Measurements from ENCODE around the gene WDFY4. TPM values are rescaled to one million over a fixed set of nuclear protein-coding genes. Genes with fewer than 3 reads are reported as not detected.

The WDFY4 gene, protein sequence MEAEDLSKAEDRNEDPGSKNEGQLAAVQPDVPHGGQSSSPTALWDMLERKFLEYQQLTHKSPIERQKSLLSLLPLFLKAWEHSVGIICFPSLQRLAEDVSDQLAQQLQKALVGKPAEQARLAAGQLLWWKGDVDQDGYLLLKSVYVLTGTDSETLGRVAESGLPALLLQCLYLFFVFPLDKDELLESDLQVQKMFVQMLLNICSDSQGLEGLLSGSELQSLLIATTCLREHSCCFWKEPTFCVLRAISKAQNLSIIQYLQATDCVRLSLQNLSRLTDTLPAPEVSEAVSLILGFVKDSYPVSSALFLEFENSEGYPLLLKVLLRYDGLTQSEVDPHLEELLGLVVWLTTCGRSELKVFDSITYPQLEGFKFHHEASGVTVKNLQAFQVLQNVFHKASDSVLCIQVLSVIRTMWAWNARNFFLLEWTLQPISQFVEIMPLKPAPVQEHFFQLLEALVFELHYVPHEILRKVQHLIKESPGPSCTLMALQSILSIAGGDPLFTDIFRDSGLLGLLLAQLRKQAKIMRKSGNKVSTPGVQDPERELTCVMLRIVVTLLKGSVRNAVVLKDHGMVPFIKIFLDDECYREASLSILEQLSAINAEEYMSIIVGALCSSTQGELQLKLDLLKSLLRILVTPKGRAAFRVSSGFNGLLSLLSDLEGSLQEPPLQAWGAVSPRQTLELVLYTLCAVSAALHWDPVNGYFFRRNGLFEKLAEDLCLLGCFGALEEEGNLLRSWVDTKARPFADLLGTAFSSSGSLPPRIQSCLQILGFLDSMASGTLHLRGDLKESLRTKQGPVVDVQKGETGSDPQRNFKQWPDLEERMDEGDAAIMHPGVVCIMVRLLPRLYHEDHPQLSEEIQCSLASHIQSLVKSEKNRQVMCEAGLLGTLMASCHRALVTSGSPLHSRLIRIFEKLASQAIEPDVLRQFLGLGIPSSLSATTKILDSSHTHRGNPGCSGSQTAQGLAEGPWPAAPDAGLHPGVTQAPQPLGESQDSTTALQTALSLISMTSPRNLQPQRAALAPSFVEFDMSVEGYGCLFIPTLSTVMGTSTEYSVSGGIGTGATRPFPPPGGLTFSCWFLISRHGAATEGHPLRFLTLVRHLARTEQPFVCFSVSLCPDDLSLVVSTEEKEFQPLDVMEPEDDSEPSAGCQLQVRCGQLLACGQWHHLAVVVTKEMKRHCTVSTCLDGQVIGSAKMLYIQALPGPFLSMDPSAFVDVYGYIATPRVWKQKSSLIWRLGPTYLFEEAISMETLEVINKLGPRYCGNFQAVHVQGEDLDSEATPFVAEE (N-terminal part only)
- under 0.01 TPM in 1 of 2 replicates, not detected in the other for total RNA-seq (ENCODE audit: low replicate concordance)

GRCh38 chr10:48684792-48685623 lies at the start of gene WDFY4:
Gene WDFY4 (plus strand): TSS chr10:48684873. CDS start chr10:48709733, 24,860 bp downstream.
- no peak within 1 kb of the TSS for H3K4me3 ChIP-seq (ENCODE audit: low read depth, low read length)
- DNase-seq (ENCODE audit: low read depth), result no peak
- TF ChIP-seq, protein P1, sequence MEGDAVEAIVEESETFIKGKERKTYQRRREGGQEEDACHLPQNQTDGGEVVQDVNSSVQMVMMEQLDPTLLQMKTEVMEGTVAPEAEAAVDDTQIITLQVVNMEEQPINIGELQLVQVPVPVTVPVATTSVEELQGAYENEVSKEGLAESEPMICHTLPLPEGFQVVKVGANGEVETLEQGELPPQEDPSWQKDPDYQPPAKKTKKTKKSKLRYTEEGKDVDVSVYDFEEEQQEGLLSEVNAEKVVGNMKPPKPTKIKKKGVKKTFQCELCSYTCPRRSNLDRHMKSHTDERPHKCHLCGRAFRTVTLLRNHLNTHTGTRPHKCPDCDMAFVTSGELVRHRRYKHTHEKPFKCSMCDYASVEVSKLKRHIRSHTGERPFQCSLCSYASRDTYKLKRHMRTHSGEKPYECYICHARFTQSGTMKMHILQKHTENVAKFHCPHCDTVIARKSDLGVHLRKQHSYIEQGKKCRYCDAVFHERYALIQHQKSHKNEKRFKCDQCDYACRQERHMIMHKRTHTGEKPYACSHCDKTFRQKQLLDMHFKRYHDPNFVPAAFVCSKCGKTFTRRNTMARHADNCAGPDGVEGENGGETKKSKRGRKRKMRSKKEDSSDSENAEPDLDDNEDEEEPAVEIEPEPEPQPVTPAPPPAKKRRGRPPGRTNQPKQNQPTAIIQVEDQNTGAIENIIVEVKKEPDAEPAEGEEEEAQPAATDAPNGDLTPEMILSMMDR (IDR thresholded peaks at IDR 0.05; ENCODE audit: insufficient read depth, low read length), result no peak

- TF ChIP-seq, protein P1 (IDR thresholded peaks at IDR 0.05; ENCODE audit: insufficient read depth, low read length), result no peak
- H3K4me3 ChIP-seq (ENCODE audit: low read depth, low read length), result no peak overlapping the region
- no peak for DNase-seq (ENCODE audit: low read depth)
These were observed 49.6 kb upstream of the WDFY4 start for GRCh38 chr10:48634984-48635557.

DNA sequence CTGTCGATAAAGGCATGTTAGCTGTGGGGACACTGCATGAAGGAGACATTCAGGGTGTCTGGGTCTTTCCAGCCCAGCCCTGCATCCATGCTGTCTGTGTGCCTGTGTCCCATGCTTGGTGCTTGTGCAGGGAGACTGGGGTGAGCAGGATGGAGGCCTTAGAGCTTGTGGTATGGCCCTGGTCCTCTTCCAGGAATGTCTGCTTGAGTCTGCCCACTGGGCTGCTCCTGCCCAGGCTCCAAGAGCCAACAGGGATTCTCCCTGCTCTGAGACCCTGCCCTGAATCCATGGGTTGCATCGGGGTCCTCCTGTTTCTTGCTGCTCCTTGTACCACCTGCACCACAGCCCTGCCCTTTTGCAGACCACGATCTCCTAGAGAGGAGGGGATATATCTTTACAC lies 48.4 kb upstream of the WDFY4 start:
- TF ChIP-seq, protein P1 (IDR thresholded peaks at IDR 0.05; ENCODE audit: insufficient read depth, low read length), result no peak
- DNase-seq (ENCODE audit: low read depth), result no peak
- no peak overlapping the region for H3K4me3 ChIP-seq (ENCODE audit: low read depth, low read length)

DNA sequence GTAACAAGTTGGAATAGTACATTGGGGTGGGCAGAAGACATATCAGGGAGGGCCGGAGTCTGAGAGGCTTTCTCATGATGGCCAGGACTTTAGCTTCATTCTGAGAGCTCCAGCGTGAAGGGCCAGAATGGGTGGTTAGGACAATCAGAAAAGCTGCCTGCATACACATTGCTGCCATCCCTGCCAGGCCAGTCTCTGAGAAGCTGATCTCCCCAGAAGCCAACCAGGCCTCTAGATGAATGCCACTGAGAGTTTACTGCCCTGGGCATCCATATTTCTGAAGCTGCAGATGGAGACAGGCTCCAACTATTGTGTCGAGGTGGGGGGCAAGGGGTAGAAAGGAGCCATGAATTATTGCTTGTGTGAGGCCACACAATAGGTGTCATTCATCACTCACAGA lies 47.8 kb upstream of the WDFY4 start:
- no peak for DNase-seq (ENCODE audit: low read depth)
- TF ChIP-seq, protein P1 (IDR thresholded peaks at IDR 0.05; ENCODE audit: insufficient read depth, low read length), result no peak
- no peak overlapping the region for H3K4me3 ChIP-seq (ENCODE audit: low read depth, low read length)

- no peak overlapping the region for H3K4me3 ChIP-seq (ENCODE audit: low read depth, low read length)
- TF ChIP-seq, protein P1 (IDR thresholded peaks at IDR 0.05; ENCODE audit: insufficient read depth, low read length), result no peak
- no peak for DNase-seq (ENCODE audit: low read depth)
These were observed 46.5 kb upstream of the WDFY4 start for GRCh38 chr10:48638158-48638557.

All from fibroblast of the aortic adventitia (primary cell).